ENCODE measurements around the gene MPZL3.

The MPZL3 gene

GRCh38 chr11:118294053-118294452, 41.9 kb upstream of the MPZL3 start:
- no peaks in the 10 kb centered on the region for H3K9me3 ChIP-seq (ENCODE audit: insufficient read depth, low read length)
- no peak for TF ChIP-seq EZH2phosphoT487 (IDR thresholded peaks at IDR 0.05; ENCODE audit: low read depth)
- no peak for TF ChIP-seq CTCF (IDR thresholded peaks at IDR 0.05; ENCODE audit: low read depth, low read length)
- H4K20me1 ChIP-seq (ENCODE audit: insufficient read depth, low read length) = no peaks in the 10 kb centered on the region
- no peak overlapping the region for H3K4me3 ChIP-seq (ENCODE audit: low read length)
- peaks cover 9% of the 10 kb centered on the region; the same call in 1 of the 2 replicates for H3K27me3 ChIP-seq (ENCODE audit: low read depth, low read length)
- no peak overlapping the region for H3K4me2 ChIP-seq (ENCODE audit: low read length)
- no peaks in the 10 kb centered on the region for H3K36me3 ChIP-seq (replicated peaks; ENCODE audit: low read depth, low read length)
- H2AFZ ChIP-seq (ENCODE audit: low read depth, low read length) = no peak overlapping the region
- peaks cover 8% of the 10 kb centered on the region; the same call in 1 of the 2 replicates for H3K4me1 ChIP-seq (ENCODE audit: low read length)
- no peak overlapping the region for H3K27ac ChIP-seq (ENCODE audit: low read length)
- H3K9ac ChIP-seq (ENCODE audit: low read length) = no peak overlapping the region
- H3K79me2 ChIP-seq (ENCODE audit: low read length) = no peaks in the 10 kb centered on the region

DNA sequence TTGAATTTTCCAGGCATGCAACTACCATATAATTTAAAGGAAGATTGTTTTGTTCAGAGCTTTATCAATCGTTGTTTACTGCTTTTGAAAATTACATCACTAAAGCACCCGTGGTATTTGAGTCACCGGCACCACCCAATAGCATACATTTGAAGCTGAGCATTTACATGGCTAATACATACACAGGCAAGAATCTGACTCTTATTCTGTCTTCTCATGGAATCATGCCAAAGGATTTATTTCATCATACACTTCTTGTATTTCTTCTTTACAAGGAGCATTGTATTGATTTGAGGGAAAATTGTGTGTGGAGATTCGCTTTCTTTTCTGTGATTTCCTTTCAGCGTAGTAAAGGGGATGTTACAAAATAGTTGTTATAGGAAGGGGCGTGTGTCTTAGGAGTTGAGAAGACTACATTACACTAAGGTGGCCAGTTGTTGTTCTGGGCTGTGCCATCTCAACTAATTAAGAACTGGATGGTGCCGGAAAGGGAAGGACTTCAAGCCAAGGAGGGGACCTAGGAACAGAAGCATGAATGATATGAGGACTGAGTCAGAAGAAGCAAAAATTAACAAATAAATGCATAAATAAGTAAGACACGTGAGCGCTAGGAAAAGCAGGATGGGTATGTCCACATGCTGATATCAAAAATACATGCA, 39.4 kb upstream of the MPZL3 start:
- no peak for TF ChIP-seq CTCF (IDR thresholded peaks at IDR 0.05; ENCODE audit: low read depth, low read length)
- TF ChIP-seq EZH2phosphoT487 (IDR thresholded peaks at IDR 0.05; ENCODE audit: low read depth) = no peak
- H3K4me2 ChIP-seq (ENCODE audit: low read length) = peak overlapping the region; percentile 28
- H3K4me3 ChIP-seq (ENCODE audit: low read length) = no peak overlapping the region
- no peaks in the 10 kb centered on the region for H3K9me3 ChIP-seq (ENCODE audit: insufficient read depth, low read length)
- H3K36me3 ChIP-seq (replicated peaks; ENCODE audit: low read depth, low read length) = no peaks in the 10 kb centered on the region
- H4K20me1 ChIP-seq (ENCODE audit: insufficient read depth, low read length) = no peaks in the 10 kb centered on the region
- H2AFZ ChIP-seq (ENCODE audit: low read depth, low read length) = no peak overlapping the region
- H3K4me1 ChIP-seq (ENCODE audit: low read length) = peaks cover 8% of the 10 kb centered on the region; the same call in 1 of the 2 replicates
- H3K9ac ChIP-seq (ENCODE audit: low read length) = no peak overlapping the region
- H3K27ac ChIP-seq (ENCODE audit: low read length) = no peak overlapping the region
- H3K27me3 ChIP-seq (ENCODE audit: low read depth, low read length) = peaks cover 13% of the 10 kb centered on the region; the same call in 1 of the 2 replicates
- no peaks in the 10 kb centered on the region for H3K79me2 ChIP-seq (ENCODE audit: low read length)

DNA sequence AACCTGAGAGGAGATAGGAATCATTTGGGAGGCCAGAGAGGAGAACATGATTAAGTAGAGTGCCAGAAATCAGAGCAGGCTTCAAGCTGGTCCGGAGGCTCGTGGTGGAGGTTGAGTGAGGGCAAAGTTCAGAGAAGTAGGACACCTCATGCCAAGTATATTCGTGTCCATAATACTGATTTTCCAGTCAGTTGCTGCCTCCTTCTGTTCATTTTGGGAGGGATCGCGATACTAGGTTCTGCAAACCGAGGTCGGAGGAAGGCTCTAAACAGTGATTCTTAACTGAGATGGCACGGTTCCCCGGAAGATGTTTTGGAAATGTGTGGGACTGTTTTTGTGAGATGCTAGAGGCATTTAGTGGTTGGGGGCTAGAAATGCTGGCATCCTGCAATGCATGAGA, 38.8 kb upstream of the MPZL3 start:
- TF ChIP-seq EZH2phosphoT487 (IDR thresholded peaks at IDR 0.05; ENCODE audit: low read depth) = no peak
- peak; percentile 57 for TF ChIP-seq CTCF (IDR thresholded peaks at IDR 0.05; ENCODE audit: low read depth, low read length)
- Histone ChIP-seq H3K9ac (ENCODE audit: low read length) (no peak overlapping the region), H4K20me1 (ENCODE audit: insufficient read depth, low read length) (no peaks in the 10 kb centered on the region), H2AFZ (ENCODE audit: low read depth, low read length) (no peak overlapping the region), H3K27me3 (ENCODE audit: low read depth, low read length) (peaks cover 13% of the 10 kb centered on the region; the same call in 1 of the 2 replicates), H3K4me3 (ENCODE audit: low read length) (no peak overlapping the region), H3K79me2 (ENCODE audit: low read length) (no peaks in the 10 kb centered on the region), H3K4me2 (ENCODE audit: low read length) (peak overlapping the region; percentile 28), H3K27ac (ENCODE audit: low read length) (no peak overlapping the region), H3K9me3 (ENCODE audit: insufficient read depth, low read length) (no peaks in the 10 kb centered on the region), H3K36me3 (replicated peaks; ENCODE audit: low read depth, low read length) (no peaks in the 10 kb centered on the region), H3K4me1 (ENCODE audit: low read length) (peaks cover 8% of the 10 kb centered on the region; the same call in 1 of the 2 replicates)

- Histone ChIP-seq H3K27me3 (ENCODE audit: low read depth, low read length) (peaks cover 13% of the 10 kb centered on the region; the same call in 1 of the 2 replicates), H3K4me2 (ENCODE audit: low read length) (no peak overlapping the region), H3K4me3 (ENCODE audit: low read length) (no peak overlapping the region), H2AFZ (ENCODE audit: low read depth, low read length) (no peak overlapping the region), H3K36me3 (replicated peaks; ENCODE audit: low read depth, low read length) (no peaks in the 10 kb centered on the region), H3K9ac (ENCODE audit: low read length) (no peak overlapping the region), H3K9me3 (ENCODE audit: insufficient read depth, low read length) (no peaks in the 10 kb centered on the region), H3K79me2 (ENCODE audit: low read length) (no peaks in the 10 kb centered on the region), H3K27ac (ENCODE audit: low read length) (no peak overlapping the region), H4K20me1 (ENCODE audit: insufficient read depth, low read length) (no peaks in the 10 kb centered on the region), H3K4me1 (ENCODE audit: low read length) (peaks cover 8% of the 10 kb centered on the region; the same call in 1 of the 2 replicates)
- TF ChIP-seq CTCF (IDR thresholded peaks at IDR 0.05; ENCODE audit: low read depth, low read length) (no peak), EZH2phosphoT487 (IDR thresholded peaks at IDR 0.05; ENCODE audit: low read depth) (no peak)
Observed at GRCh38 chr11:118289401-118289800, 37.2 kb upstream of the MPZL3 start.

Measured in OCI-LY3 (cell line).